HG02938 (cell line): ENCODE results near the gene DPP10.

Experiments used
- ATAC-seq: cut with Tn5 transposase; IDR thresholded peaks from one replicate; pipeline ENCODE4 v1.9.1; 2021; ENCODE audit warnings: mild to moderate bottlenecking, moderate library complexity; ENCODE audit not compliant: unreplicated experiment

Gene DPP10

DNA sequence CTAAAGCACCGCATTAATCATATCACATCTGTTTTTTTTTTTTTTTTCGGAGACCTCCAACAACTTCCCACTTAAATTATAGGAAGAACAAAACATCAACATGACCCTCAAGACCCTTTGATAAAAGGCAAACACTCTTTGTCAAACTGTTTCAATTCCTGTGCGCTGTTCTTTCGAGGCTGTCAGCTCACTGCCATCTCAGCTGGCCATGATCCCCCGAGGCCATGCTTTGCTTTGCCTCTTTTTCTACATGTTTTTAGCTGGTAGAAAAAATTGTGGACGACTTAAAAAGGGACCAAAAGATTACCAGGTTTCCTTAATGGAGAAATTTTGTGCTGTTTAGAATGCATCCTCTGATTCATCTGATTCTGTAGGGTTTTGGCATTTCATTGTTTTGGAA, 138.2 kb downstream of the DPP10 start:
- ATAC-seq = no peak

DNA sequence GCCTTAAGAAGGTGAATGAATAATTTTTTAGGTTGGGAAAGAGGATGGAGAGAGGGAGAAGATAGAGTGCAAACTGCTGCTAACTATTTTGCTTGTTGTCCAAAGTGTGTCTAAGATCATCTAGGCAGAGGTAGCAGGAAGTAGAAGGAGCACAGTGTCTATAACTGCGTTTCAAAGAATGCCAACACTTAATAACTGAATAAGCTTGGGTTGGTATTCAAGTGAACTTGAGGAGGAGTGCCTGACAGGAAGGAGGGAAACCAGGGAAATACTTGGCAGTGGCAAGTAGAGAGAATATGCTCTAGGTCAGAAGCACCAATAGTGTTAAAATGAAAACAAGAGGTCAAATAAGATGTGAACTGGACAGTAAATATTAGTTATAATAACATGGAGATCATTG, 155.9 kb downstream of the DPP10 start:
- no peak for ATAC-seq

DNA sequence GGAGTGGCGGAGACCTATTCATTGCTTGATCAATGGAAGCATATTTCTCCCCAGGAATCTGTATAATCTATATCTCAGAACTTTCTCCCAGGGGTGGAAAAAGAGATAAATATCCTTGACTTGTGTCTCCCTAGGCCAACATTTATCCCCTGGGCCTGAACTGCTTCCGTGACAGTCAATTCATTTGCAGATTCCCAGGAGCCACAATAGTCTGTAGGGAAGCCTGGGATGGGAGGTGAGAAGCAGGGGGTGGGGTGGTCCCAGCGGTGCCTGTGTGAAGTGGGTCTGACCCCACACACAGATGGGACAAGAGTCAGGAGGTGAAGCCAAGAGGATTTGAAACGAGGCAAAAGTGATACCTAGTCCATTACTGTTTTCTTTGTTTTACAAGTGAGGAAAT, 166.8 kb downstream of the DPP10 start:
- ATAC-seq = no peak

DNA sequence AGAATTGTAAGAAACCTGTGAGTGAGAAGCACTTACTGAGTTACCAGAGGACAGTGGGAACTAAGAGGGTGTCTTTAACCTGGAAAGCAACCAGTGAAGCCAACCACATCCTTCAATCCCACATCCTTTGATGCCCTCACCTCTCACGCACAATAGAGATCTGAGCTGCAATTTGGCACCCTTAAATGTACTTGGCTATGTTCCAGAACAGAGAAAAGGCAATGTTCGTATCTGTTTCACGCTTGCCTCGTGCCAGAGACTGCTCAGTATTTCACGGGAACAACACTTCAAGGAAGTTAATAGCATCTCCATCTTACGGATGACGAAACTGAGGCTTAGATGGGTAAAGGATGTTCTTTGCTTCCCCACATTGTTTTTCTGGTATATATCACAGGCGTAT, 167.4 kb downstream of the DPP10 start:
- ATAC-seq = no peak

DNA sequence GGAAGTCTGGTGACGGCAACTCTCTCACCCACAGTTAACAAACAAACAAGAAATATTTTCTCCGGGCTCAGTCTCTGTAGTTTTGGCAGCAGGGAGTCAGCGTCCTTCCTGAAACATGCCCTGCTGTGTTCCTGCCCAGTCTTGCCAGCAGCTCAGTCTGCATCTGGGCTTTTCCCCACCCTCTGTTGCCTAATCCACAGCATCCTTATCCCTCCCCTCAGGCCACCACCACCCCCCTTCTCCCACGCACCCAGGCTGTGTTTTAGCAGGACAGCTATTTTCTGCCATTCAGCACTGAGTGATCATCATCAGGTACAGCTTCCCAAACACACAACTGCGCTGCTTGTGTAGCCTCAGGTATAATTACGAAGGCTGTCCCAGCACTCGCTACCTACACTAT, 168.2 kb downstream of the DPP10 start:
- no peak for ATAC-seq

DNA sequence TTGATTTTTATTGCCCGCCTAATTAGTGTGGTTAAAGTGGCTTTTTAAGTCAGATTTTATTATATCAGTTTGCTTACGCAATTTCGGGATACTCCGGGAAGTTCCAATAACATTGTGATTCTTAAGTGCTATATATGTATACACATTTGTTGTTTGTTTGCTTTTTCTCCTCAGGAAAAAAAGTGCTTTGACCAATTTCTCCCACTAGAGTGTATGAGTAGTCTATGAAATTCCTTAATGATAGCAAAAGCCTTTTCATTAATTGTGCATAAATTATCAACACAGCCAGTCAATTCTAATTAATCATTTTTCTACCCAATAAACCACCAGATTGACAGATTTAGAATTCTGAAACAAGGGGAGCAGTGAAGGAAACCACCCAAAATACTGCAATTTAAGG, 172.2 kb downstream of the DPP10 start:
- no peak for ATAC-seq

DNA sequence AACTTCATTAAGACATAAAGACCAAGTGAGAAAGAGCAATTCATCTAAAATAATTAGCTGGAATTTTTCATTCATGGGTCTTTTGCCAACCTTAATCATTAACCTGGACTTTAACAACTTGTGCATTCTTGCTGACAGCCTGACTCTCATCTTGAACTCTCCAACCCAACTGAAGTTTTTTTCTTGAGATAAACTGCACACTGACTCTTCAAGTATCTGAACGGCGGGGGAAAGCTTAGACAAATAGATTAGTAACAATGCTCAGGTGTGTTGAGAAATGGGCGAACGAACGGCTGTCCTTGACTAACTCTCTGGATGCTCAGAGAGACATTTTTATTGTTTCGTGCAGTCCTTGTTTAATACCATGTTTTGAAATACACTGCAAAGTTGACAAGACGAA, 186.0 kb downstream of the DPP10 start:
- no peak for ATAC-seq

DNA sequence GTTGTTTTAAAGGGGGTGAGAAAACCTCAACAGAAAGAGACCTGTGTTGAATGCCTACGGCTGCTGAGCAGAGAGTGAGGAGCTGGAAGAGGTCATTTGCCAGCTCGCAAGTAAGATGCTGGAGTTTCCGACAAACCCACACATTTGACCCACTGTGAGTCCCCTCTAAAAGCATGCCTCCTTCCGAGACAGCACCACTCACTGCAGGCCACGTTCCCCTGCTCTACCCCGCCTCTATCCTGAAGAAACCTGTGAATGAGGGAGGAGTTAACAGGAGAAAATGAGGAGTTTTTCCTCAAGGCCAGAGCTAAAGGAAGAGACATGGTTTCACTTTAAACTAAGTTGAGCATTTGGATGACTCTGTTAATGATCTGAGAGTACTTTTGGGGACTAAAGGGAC, 188.7 kb downstream of the DPP10 start:
- ATAC-seq = no peak

DNA sequence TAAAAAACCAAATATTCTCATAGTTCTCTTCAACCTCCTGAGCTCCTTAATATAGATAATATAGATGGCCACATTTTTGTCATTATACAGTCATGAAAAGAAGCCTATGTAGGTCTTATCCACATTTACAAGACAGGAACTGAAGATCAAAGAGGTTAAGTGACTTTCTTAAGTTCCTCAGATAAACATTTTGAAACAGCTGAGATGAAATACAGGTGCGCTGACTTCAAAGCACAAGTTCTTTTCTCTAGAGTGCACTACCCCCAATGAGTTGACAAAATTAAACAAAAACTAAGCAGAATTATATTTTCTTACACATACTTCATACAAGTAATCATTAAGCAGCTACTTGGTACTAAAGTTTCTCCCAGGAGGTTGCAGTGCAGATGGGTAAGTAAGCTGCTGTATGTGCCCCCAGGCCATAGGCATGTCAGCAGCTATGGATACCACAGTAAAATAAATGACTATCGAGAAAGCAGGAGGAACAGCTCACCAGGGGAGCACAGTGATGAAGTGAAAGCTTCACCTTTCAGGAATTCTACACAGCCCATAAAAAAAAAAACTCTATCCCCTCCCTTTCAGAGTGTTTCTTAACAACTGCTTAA, 199.8 kb downstream of the DPP10 start:
- ATAC-seq = no peak

DNA sequence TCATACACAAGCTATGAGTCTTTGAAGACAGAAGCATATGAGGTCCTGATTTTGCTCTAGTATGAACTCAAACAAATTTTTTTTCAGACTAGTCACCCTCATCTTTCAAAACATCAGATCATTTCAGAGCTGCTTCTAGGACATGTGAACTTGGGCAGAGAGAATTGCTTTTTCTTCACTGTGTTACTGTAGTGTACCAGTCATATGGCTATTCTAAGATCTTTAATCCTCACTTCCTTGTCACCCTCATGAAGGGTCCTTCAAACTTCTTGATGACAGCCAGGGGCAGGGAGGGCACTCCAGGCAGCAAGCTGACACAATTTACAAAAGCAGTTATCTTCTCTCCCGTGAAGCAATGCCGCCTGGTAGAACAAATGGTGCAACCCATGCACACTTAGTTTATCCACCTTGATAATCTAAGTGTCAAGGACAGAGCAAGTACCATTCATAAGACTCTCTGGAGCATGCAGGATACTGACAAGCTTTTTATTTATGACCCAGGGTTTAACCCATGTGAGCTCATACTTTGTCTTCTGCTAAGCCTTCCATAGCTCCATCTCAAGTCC, 200.6 kb downstream of the DPP10 start:
- no peak for ATAC-seq

DNA sequence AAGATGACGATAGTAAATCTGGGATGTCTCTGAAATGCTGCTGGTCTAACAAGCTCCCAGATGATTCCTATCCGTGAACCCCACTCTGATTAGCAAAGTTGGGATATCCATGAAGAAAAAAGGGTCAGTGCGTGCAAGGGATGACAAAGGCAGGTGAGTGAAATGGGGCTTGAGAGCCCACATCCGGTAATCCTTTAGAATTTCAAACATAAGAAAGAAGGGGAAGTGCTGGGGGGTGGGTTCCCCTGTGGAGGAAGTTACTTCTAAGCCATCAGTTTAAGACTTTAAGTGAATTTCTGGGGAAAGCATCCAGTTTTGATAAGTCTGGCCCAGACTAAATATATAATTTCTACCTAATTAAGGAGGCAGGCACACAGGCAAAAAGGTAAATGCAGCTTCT, 209.5 kb downstream of the DPP10 start:
- no peak for ATAC-seq

DNA sequence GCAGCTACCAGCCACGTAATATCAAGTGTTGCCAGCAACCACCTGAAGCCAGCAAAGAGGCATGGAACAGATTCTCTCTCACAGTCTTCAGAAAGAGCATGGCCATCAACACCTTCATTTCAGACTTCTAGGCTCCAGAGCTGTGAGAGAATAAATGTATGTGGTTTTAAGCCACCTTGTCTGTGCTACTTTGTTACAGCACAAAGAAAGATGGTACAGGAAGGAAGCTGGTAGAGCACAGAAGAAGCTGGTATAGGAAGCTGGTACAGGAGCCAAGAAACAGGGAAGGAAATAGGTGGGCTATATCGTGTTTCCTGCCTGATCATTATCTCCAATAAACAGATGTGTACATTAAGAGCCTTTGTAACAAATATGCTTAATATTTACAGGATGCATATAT, 217.4 kb downstream of the DPP10 start:
- no peak for ATAC-seq

DNA sequence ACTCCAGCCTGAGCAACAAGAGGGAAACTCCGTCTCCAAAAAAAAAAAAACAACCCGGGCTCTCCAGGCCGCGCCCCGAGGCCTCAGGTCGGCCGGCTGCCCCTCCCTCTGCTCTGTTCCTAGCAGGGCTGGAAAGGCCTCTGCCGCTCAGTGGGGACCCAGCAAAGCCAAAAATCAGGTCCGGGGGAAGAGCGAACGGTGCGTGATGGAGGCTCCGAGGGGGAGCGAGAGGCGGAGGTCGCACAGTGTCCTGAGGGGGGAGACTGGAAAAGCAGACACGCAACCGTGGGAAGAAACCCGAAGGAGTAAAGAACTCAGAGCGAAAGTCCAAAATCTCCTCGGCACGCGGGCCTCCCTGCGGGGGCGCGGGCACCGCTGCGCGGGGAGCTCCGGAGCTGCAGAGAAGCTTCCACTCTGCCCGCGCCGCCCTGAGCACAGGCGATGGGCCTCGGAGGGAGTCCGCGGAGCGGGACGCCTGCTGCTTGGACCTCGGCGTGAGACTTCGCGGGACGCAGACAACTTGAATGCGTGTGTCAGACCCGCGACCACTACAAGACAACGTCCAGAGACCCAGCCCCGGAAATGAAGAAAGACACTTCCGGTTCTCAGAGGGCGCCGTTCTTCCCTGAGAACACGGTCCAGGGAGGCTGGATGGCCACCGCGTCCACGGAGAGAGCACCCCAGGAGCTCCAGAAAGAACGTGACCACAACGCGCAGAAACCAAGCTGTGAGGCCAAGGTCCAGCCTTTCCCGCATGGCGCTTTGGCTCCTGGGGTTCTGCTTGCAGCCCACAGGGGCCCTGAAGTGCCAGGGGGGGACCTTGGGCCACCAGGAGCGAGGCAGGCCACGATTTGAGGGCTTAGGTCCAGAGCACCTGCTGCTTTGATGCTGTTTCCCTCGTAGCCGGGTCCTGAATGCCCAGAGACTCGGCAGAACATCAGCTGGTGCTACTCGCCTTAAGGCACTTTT, 219.8 kb downstream of the DPP10 start:
- no peak for ATAC-seq

DNA sequence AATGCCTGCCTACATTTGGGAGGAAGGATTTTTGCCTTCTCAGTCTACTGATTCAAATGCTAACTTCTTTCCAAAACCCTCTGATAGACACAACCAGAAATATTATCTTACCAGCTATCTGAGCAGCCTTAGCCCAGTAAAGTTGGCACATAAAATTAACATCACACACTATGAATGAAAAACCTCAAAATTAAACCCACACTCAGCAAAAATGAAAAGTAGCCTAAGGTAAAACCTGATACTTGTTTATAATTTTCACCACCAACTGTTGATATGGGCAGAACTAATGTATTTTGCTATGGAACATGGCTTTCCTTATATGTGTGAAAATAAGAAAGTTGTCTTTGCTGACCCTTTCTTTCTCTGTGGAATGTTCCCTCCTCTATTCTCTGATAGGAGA, 226.0 kb downstream of the DPP10 start:
- ATAC-seq = no peak

DNA sequence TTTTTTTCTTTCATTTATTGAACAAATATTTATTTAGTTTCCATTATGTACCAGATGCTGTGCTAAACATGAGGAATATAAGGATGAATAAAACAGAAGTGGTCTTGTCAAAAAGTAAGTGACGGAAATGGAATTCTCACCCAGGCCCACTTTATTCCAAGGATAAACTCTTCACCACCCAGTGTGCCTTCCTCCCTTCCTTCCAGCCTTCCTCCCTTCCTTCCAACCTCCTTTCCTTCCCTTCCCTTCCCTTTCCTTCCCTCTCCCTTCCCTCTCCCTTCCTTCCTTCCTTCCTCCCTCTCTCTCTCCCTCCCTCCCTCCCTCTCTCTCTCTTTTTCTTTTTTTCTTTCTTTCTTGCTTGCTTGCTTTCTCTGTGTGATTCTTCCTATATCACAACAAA, 240.8 kb downstream of the DPP10 start:
- no peak for ATAC-seq

DNA sequence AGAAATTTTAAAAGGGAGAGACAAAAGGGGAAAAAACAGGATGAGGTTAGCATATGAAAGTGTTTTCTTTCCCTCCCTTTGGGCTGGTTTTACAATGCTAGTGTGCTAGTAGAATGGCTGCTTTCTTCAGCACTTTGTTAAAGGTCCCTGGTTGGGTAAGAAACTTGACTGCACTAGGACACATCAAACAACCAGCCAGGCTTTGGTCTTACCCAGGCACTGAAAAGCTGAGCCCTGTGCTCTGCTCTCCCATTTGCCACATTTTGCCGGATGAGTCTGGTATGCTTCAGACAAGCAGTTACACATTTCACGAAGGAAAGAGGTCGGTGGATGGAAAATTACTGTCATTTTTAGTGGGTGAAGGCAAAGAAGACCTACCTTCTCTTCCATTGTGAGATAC, 242.0 kb downstream of the DPP10 start:
- ATAC-seq = no peak

DNA sequence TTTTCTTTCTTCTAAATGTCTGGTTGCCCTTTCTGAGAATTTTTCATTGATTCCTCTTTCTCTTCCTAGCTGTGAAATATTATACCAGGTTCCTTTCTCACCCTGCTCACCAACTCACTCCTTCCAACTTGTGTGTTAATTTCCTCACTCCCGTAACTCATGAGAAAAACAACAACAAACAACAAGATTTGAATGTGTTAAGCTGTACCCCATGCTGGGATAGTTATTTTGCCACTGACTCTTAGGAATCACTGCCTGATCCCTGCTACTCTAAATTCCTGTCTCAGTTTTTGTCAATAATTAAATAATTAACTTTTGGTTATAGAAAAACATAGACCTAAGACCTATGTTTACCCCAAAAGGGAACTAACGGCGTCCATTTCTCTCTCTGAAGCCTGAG, 242.7 kb downstream of the DPP10 start:
- ATAC-seq = no peak

DNA sequence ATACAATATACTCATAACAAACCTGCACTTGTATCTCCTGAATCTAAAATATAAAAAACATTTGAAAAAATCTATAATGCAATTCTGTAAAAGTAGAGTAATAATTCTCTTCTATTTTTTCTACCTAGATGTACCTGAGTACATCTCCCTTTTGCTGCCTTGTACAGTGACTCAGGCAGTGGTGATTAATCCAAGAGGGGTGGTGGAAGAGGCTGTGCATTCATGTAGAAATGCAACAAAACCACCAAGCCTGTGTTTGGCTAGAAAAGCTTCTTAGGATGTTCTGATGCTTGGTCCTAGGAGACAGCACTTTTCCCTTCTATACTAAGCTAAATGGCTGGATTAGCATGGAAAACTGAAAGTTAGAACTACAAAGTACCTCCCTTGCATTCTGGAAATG, 245.8 kb downstream of the DPP10 start:
- ATAC-seq = no peak

DNA sequence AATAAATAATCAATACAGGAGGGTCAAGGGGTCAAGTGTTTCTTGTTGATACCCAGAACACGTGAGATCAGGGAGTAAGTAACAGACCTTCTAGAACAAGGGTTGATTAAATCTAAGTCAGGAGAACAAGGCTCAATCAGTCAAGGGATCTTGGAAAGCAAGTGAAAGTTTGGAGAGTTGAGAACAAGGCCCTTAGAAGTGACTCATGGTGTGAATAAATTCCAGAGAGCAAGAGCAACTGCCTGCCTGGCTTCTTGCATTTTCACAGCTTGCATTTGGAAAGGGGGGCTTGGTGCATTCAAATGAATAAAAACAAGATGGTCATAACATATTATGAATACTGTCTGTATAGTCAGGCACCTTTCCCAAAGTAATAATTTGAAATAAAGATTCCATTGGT, 256.1 kb downstream of the DPP10 start:
- ATAC-seq = no peak

DNA sequence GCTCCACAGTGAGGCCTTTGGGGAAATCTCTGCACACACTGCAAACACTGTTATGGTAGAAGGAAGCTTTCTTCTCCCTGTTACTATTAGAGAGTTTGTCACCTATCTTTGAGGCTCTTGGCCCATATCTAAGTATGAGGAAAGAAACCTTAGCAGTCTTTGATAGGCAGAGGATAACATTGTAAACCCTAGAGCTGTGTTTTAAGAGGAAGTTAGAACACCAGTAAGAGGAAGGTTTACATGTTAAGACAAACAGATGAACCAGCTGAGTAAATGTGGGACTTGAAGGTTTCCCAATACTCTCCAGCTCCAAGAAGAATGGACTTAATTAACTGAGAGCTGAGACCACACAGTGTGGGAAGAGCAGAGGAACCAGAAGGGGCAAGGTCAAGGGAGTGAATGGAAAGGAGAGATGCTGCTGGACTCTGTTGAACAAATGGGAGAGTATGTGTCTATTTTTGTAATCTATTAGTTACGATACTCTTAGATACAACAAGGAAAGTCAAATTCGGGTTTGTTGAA, 257.0 kb downstream of the DPP10 start:
- no peak for ATAC-seq

DNA sequence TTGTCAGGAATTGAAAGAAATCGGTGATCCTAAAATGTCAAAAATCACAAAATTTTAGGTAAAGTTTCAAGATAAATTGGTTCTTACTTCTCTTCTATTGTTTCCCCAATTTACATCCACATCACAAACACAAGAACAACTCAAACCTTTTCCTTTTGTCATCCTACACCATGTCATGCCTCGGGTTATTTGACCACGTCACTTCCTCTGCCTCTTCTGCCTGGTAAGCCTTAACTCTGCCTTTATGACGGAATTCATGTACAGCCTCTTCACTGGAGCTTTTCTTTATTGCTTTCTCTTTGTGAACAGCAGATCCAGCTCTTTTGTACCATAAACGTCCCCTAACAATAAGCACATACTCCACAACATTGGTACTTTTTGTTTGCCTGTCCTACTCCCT, 258.0 kb downstream of the DPP10 start:
- ATAC-seq = no peak
